Peyer's patch (tissue), 4 donors: ENCODE measurements around the gene NT5C3B. TPM values are rescaled to one million over a fixed set of nuclear protein-coding genes. Genes with fewer than 3 reads are reported as not detected.
A peak's percentile ranks its signal among the peaks of the same experiment; 100 is the strongest.

Experiments
- DNase-seq, 3 donors: peaks; one replicate each; pipeline ENCODE4 v3.0.0-alpha.2; 2017 to 2019
- H3K27ac ChIP-seq, 4 donors: fragments of 200-600 bp; sonication (generic); one replicate each; pipeline ENCODE4 v1.5.1; 2016 to 2019
- H3K27me3 ChIP-seq, 2 donors: fragments of 200-600 bp; sonication (generic); one replicate each; pipeline ENCODE4 v1.5.1; 2019
- H3K36me3 ChIP-seq, 3 donors: fragments of 200-600 bp; sonication (generic); one replicate each; pipeline ENCODE4 v1.5.1; 2016 to 2019
- H3K4me1 ChIP-seq, 4 donors: fragments of 200-600 bp; sonication (generic); one replicate each; pipeline ENCODE4 v1.5.1; 2016 to 2019
- H3K4me3 ChIP-seq, 4 donors: fragments of 200-600 bp; sonication (generic); 1 replicate in 3 of 4; 2 replicates in 1 of 4; pipeline ENCODE4 v1.5.1; 2016 to 2019; ENCODE audit warnings: mild to moderate bottlenecking in 1 of 4
- H3K9me3 ChIP-seq, 4 donors: fragments of 200-600 bp; sonication (generic); one replicate each; pipeline ENCODE4 v1.5.1; 2016 to 2019; ENCODE audit warnings: mild to moderate bottlenecking in 1 of 4
- CTCF ChIP-seq, 6 experiments: fragments of 450-650 bp in 4 of 6; fragments of 200-600 bp in 2 of 6; sonication (generic) in 1 of 6; IDR thresholded peaks; one replicate each; pipeline ENCODE4 v1.5.1; 2017 to 2019; ENCODE audit warnings: antibody characterized with exemption in 6 of 6, mild to moderate bottlenecking in 3 of 6, moderate library complexity in 1 of 6
- POLR2A ChIP-seq, 2 donors: fragments of 450-650 bp; IDR thresholded peaks; one replicate each; pipeline ENCODE4 v1.5.1; 2017; ENCODE audit warnings: antibody characterized with exemption in 2 of 2, mild to moderate bottlenecking in 2 of 2, moderate library complexity in 2 of 2
- total RNA-seq, 4 donors: library from RNA; depleted of rRNA; stranded (reverse); fragments of >200 nt; gene quantifications; one replicate each; pipeline ENCODE4 v1.1.0, GENCODE V29; 2016

The NT5C3B gene
- total RNA-seq, 4 donors from 2014 or later, result 5.8 to 40.4 (median 20.1) TPM

GRCh38 chr17:41822216-41823140 is 13.6 kb downstream of the NT5C3B start:
- H3K27ac ChIP-seq, result no peak overlapping the region
- no peak for DNase-seq
- H3K4me3 ChIP-seq, result no peak overlapping the region
- no peaks in the 10 kb centered on the region for H3K4me1 ChIP-seq
- no peaks in the 10 kb centered on the region for H3K9me3 ChIP-seq
- no peaks in the 10 kb centered on the region for H3K36me3 ChIP-seq
- no peaks in the 10 kb centered on the region for H3K27me3 ChIP-seq
- TF ChIP-seq CTCF (IDR thresholded peaks at IDR 0.05), result no peak
- TF ChIP-seq POLR2A (IDR thresholded peaks at IDR 0.05), result no peak

- no peaks in the 10 kb centered on the region for H3K36me3 ChIP-seq
- no peaks in the 10 kb centered on the region for H3K4me1 ChIP-seq
- no peaks in the 10 kb centered on the region for H3K9me3 ChIP-seq
- no peaks in the 10 kb centered on the region for H3K27me3 ChIP-seq
- no peak overlapping the region for H3K4me3 ChIP-seq
- no peak for DNase-seq
- H3K27ac ChIP-seq, result no peak overlapping the region
- TF ChIP-seq POLR2A (IDR thresholded peaks at IDR 0.05) (no peak), CTCF (IDR thresholded peaks at IDR 0.05) (no peak)
These were observed 14.3 kb downstream of the NT5C3B start for GRCh38 chr17:41821776-41822175.

- Histone ChIP-seq H3K27me3 (no peaks in the 10 kb centered on the region), H3K4me1 (peaks cover 0 to 12% (median 0%) of the 10 kb centered on the region in 4 donors), H3K27ac (no peak overlapping the region), H3K4me3 (no peak overlapping the region), H3K9me3 (no peaks in the 10 kb centered on the region), H3K36me3 (no peaks in the 10 kb centered on the region)
- no peak for DNase-seq
- TF ChIP-seq POLR2A (IDR thresholded peaks at IDR 0.05), result no peak
These were observed 18.0 kb downstream of the NT5C3B start for GRCh38 chr17:41818024-41818423.

- peaks cover 0 to 17% (median 7%) of the 10 kb centered on the region in 4 donors for H3K4me1 ChIP-seq
- no peak for DNase-seq
- H3K27me3 ChIP-seq, result no peaks in the 10 kb centered on the region
- no peak overlapping the region for H3K4me3 ChIP-seq
- no peaks in the 10 kb centered on the region for H3K36me3 ChIP-seq
- no peaks in the 10 kb centered on the region for H3K9me3 ChIP-seq
- no peak overlapping the region for H3K27ac ChIP-seq
- TF ChIP-seq POLR2A (IDR thresholded peaks at IDR 0.05), result no peak
- TF ChIP-seq CTCF (IDR thresholded peaks at IDR 0.05), result no peak
These were observed 19.3 kb downstream of the NT5C3B start for GRCh38 chr17:41816637-41817320.

GRCh38 chr17:41814195-41814594 is 21.8 kb downstream of the NT5C3B start:
- DNase-seq, result no peak
- peaks cover 0 to 37% (median 19%) of the 10 kb centered on the region in 4 donors for H3K4me1 ChIP-seq
- no peak overlapping the region for H3K27ac ChIP-seq
- H3K9me3 ChIP-seq, result no peaks in the 10 kb centered on the region
- TF ChIP-seq POLR2A (IDR thresholded peaks at IDR 0.05) (no peak), CTCF (IDR thresholded peaks at IDR 0.05) (no peak)
- no peaks in the 10 kb centered on the region for H3K27me3 ChIP-seq
- no peak overlapping the region for H3K4me3 ChIP-seq
- H3K36me3 ChIP-seq, result no peaks in the 10 kb centered on the region

- no peak for DNase-seq
- Histone ChIP-seq H3K4me3 (peak overlapping the region in 1 of 4 donors; percentile 73), H3K36me3 (no peaks in the 10 kb centered on the region), H3K4me1 (peaks cover 0 to 38% (median 19%) of the 10 kb centered on the region in 4 donors), H3K9me3 (no peaks in the 10 kb centered on the region), H3K27me3 (no peaks in the 10 kb centered on the region), H3K27ac (no peak overlapping the region)
- TF ChIP-seq POLR2A (IDR thresholded peaks at IDR 0.05), result no peak
- TF ChIP-seq CTCF (IDR thresholded peaks at IDR 0.05), result no peak
These were observed 22.3 kb downstream of the NT5C3B start for GRCh38 chr17:41813699-41814124.
